Measurements from ENCODE around the gene WDR86.

- TF ChIP-seq CTCF (IDR thresholded peaks at IDR 0.05) (no peak), POLR2A (IDR thresholded peaks at IDR 0.05) (no peak)
Measured at GRCh38 chr7:151396328-151396970, 13.4 kb downstream of the WDR86 start.
